Putamen (tissue), 1 donor: ENCODE results near the gene MCU.

Source experiments
- DNase-seq: peaks from one replicate; pipeline ENCODE4 v3.0.0-alpha.2; 2016; ENCODE audit warnings: low spot score

MCU gene

DNA sequence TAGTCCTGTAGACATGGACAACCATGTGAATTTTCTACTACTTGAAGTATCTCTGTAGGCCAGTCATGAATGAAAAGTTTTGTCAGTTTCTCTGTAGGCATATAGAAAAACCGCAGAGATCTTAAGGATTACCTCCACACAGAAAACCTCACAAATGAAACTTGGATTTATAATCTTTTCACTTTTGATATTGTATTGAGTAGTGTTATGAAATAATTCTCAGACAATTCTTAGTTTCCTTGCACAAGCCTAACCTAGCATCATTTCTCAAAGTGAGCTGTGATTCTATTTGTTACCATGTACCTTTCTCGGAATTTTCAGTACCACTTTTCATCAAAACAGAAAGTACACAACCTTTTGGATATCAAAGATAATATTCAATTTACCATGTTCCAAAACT, 150.2 kb downstream of the MCU start:
- no peak for DNase-seq

GRCh38 chr10:72846238-72846637, 154.3 kb downstream of the MCU start:
- peak; percentile 9 for DNase-seq

- DNase-seq: no peak
Measured at GRCh38 chr10:72847681-72848080, 155.7 kb downstream of the MCU start.

GRCh38 chr10:72850861-72851260, 158.9 kb downstream of the MCU start:
- DNase-seq: no peak

- no peak for DNase-seq
Measured at GRCh38 chr10:72851509-72851908, 159.6 kb downstream of the MCU start.

DNA sequence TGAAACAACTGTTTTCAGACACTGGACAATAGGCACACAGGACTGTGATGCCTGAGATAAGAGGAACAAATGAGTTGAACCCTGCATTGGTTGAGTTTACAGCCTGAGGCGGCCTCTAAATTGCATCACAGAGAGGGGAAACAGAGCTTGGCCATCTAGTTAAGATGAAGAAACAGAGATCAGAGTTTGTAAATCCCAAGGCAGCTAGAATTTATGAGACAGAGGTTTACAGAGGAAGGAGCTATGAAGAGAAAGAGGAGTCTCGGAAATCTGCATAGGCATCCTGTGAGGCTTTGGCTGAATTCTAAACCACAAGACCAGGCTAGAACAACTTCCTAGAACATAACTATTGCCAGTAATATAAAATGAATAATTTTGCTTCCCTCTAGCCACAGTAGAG, 160.6 kb downstream of the MCU start:
- no peak for DNase-seq

GRCh38 chr10:72855129-72855528, 163.2 kb downstream of the MCU start:
- DNase-seq: no peak

DNA sequence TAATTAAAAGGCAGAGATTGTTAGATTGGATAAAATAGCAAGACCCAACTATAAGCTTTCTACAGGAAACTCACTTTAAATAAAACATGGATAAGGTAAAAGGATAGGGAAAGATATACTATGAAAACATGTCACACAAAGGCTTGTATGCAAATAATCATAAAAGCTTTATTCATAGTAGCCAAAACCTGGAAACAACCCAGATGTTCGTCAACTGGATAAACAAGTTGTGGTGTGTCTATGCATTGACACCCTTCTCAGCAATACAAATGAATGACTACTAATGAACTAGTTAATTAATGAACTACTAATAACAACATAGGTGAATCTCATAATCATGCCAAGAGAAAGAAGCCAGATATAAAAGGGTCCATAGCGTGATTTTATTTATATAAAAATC, 163.8 kb downstream of the MCU start:
- no peak for DNase-seq

DNA sequence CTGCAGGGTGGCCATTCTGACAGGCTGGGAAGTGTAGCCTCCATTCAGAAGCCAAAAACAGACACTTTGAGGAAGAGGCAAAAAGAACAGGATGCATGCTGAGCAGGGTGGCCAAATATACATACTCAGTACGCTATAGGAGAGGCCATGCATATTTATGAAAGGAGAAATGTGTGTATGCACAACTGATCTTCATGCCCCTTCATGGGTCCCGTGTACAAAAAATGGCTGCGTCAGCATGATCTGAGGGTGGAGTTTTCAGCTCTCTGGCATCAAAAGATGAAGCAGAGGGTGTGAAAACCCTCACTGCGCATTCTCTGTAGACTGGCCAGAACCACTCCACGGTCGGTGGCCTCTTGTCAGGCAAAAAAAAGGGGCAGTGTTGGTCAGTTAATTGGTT, 166.1 kb downstream of the MCU start:
- no peak for DNase-seq

GRCh38 chr10:72862957-72863356, 171.0 kb downstream of the MCU start:
- DNase-seq: no peak

- DNase-seq: no peak
Measured at GRCh38 chr10:72875250-72876055, 183.5 kb downstream of the MCU start.

GRCh38 chr10:72879245-72879644, 187.3 kb downstream of the MCU start:
- DNase-seq: no peak

GRCh38 chr10:72881291-72881690, 189.3 kb downstream of the MCU start:
- DNase-seq: no peak

DNA sequence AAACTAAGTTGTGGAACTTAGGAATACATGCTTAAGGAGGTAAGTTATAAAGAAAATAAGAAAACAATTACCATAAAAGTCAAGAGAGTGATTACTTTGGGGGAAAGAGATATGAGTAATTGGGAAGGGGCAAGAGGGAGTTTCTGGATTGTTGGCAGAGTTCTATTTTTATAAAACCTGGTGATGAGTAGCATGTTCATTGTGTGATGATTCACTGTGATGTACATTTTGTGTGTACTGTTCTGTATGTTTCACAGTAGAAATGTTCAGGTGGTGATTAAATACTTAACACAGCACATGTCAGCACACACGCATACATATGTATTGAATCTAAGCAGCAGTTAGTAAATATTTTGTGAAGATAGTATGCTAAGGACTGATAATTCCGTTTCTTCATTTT, 191.9 kb downstream of the MCU start:
- no peak for DNase-seq

GRCh38 chr10:72885953-72886352, 194.0 kb downstream of the MCU start:
- no peak for DNase-seq

GRCh38 chr10:72886621-72887020, 194.7 kb downstream of the MCU start:
- no peak for DNase-seq

GRCh38 chr10:72887043-72887442, 195.1 kb downstream of the MCU start:
- DNase-seq: no peak

DNA sequence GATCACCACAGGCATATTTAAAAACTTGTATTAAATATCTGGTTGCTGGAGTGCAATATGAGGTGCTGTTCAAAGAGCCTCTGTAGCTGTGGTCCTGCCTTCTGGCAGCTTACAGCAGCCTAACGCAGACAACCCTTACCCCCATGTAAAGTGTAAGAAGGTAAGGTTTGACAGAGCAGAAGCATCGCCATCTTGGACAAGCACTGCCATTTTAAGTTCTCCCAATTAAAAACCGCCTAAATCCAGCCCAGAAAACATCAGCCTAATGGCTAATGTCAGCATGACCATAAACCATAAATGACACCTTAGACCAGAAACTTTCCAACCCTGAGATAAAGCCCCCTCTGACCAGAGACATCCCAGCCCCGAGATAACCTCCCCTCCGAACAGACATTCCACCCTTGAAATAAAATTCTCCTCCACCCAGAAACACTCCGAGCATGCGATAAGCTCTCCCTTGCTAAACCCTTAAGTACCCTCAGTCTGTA, 196.3 kb downstream of the MCU start:
- no peak for DNase-seq

- DNase-seq: no peak
Measured at GRCh38 chr10:72889391-72889831, 197.5 kb downstream of the MCU start.

DNA sequence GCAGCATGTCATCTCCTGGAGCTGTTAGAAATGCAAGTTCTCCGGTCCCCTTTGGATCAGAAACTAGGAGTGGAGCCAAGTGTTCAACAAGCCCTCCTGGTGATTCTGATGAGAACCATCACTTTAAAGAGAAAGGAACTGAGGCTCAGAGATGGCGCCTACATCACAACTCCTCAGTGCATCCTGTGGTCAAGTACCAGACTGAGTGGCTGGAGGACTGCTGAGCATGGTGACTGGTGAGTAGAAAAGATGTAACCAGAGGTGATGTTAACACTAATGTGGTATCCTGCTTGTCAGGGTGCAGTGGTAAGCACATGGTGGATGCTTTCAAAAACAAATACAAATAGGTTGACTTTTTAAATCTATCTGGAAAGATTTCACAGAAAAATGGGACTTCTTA, 198.1 kb downstream of the MCU start:
- no peak for DNase-seq

DNA sequence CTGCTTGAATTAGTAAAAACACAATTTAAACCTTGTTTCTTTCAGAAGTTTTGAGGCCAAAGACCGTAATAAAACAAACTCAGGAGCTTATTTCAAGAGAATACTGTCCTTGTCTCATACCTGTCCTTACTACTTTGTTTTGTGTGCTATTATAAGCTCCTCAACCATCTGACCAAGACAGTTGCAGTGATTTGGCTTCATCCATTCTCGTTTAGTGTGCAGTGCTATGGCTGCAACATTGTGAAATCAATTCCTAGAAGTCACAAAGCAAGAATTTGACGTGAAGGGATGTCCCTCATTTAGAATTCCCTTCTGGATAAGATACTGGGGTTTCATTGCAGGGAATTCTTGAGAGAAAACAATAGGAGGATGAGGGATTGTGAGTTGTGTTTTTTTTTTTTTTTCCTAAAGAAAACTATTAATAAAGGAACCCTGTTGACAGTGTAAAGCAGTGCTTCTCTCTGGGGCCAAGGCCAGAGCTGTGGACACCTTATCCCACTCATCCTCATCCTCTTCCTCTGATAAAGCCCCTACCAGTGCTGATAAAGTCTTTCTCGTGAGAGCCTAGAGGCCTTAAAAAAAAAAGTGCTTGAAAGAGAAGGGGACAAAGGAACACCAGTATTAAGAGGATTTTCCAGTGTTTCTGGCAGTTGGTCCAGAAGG, 201.3 kb downstream of the MCU start, which contains the start of gene OIT3:
TSS of gene OIT3 (plus strand) at position 604 of the 663 bp plus-strand sequence. CDS start 60 bp downstream, outside the sequence.
- no peak for DNase-seq

DNA sequence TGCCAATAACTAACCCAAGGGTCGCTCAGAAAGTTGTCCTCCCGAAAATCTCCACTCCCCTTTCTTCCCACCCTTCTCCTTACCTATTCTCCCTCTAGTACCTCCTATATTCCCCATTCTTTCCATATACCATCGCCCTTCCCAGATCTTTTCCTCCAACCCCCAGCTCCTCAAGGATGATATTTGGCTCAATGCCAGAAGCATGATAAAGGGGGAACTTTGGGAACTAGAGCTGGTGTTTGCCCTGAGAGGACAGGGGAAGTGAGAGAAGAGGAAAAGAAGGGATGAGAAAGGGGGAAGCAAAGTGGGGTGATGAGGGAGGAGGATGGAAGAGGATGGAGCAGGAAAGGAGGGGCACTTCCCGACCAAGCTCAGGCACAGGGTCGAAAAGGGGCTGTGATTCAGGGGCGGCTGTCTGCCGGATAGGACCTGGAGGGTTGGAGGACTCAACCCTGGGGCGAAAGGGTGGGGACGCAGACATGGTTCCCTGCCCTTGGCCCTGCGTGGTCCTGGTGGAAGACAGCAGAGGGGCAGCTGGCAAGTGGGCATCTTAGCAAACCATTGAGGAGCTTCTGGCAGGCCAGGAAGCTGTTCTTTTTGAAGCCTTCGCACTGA, 203.4 kb downstream of the MCU start:
- DNase-seq: no peak

GRCh38 chr10:72898616-72899015, 206.7 kb downstream of the MCU start:
- no peak for DNase-seq
